ENCODE data around the gene HID1. TPM values are rescaled to one million over a fixed set of nuclear protein-coding genes. Genes with fewer than 3 reads are reported as not detected.

HID1 gene
- total RNA-seq, 1 donor from 2014 or later: 28.5 TPM

DNA sequence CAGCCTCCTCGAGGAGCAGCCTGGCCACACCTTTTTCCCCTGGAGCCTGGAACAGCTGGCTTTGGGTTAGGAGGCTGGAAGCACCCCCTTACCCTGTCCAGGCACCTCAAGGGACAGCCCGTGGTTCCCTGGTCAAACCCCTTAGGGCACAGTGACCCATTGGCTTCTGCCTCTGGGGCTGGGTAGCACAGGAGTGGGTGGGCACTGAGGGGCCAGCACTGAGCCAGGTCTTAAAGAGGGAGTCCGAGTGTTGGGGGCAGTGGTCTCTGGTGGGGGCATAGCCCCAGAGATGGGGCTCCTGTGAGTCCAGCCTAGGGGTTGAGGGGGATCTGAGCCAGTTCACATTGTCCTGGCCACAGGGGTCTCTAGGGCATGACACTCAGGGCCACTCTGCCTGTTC, 21.5 kb downstream of the HID1 start:
- DNase-seq (ENCODE audit: low read depth): no peak
- Histone ChIP-seq H3K27me3 (ENCODE audit: control insufficient read depth, insufficient read depth, low read length) (peaks cover 29% of the 10 kb centered on the region), H3K36me3 (ENCODE audit: control insufficient read depth, insufficient read depth, low read length) (no peaks in the 10 kb centered on the region), H3K4me3 (ENCODE audit: low read depth, low read length) (no peak overlapping the region)
- TF ChIP-seq CTCF (IDR thresholded peaks at IDR 0.05; ENCODE audit: insufficient read depth, low read length, poor library complexity, severe bottlenecking): no peak

- no peak for DNase-seq (ENCODE audit: low read depth)
- H3K4me3 ChIP-seq (ENCODE audit: low read depth, low read length): no peak overlapping the region
- peaks cover 29% of the 10 kb centered on the region for H3K27me3 ChIP-seq (ENCODE audit: control insufficient read depth, insufficient read depth, low read length)
- no peaks in the 10 kb centered on the region for H3K36me3 ChIP-seq (ENCODE audit: control insufficient read depth, insufficient read depth, low read length)
- TF ChIP-seq CTCF (IDR thresholded peaks at IDR 0.05; ENCODE audit: insufficient read depth, low read length, poor library complexity, severe bottlenecking): no peak
Measured at GRCh38 chr17:74950207-74950606, 22.4 kb downstream of the HID1 start.

DNA sequence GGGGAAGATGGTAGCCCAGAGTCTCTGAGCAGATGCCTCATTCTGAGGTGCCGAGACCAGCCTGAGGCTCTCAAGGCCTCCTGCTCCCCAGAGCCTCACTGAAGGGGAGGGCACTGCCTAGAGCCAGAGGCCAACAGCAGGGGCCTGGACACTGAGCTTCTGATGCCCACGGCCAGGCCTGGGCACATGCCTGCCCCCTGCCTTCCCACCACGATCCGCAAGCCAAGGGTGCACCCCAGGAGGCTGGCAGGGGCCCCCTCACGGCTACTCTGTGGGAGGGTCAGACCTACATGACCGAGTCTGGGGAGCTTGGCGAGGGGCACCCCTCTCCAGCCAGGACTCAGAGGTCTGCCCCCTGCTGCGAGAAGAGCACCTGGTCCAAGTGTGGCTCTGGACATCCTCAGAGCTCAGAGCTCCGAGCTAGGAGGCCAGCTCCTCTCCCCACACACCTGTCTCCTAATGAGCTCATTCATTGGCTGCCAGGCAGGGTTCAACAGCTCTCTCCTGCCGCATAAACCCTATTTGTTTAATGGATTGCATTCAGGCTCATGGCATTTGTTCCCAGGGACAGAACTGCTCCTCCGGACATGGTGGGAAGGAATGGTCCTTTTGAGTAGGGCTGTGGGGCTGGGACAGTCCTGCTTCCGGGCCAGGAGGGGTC, 23.0 kb downstream of the HID1 start:
- Histone ChIP-seq H3K27me3 (ENCODE audit: control insufficient read depth, insufficient read depth, low read length) (peaks cover 29% of the 10 kb centered on the region), H3K4me3 (ENCODE audit: low read depth, low read length) (no peak overlapping the region), H3K36me3 (ENCODE audit: control insufficient read depth, insufficient read depth, low read length) (no peaks in the 10 kb centered on the region)
- TF ChIP-seq CTCF (IDR thresholded peaks at IDR 0.05; ENCODE audit: insufficient read depth, low read length, poor library complexity, severe bottlenecking): no peak
- DNase-seq (ENCODE audit: low read depth): no peak

DNA sequence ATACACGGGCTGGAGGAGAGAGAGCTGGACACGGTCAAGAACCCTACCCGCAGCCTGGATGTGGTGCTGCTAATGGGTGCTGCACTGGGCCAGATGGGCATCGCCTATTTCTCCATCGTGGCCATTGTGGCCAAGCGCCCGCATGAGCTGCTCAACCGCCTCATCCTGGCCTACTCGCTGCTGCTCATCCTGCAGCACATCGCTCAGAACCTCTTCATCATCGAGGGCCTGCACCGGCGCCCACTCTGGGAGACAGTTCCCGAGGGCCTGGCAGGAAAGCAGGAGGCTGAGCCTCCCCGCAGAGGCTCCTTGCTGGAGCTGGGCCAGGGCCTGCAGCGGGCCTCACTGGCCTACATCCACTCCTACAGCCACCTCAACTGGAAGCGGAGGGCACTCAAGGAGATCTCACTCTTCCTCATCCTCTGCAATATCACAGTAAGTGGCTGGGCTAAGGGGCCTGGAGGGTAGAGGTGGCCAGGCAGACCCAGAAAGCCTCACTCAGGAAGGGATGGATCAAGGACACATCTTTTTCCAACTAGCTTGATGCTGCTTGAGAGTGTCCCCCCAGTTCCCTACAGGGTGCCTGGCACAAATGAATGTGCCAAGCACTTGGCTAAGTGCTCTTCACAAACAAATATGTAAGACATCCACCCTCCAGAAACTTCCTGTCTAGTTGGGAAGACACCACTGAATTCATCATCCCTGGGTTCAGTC, 25.4 kb downstream of the HID1 start:
- DNase-seq (ENCODE audit: low read depth): no peak
- no peak for TF ChIP-seq CTCF (IDR thresholded peaks at IDR 0.05; ENCODE audit: insufficient read depth, low read length, poor library complexity, severe bottlenecking)
- Histone ChIP-seq H3K27me3 (ENCODE audit: control insufficient read depth, insufficient read depth, low read length) (peaks cover 32% of the 10 kb centered on the region), H3K36me3 (ENCODE audit: control insufficient read depth, insufficient read depth, low read length) (no peaks in the 10 kb centered on the region), H3K4me3 (ENCODE audit: low read depth, low read length) (no peak overlapping the region)

DNA sequence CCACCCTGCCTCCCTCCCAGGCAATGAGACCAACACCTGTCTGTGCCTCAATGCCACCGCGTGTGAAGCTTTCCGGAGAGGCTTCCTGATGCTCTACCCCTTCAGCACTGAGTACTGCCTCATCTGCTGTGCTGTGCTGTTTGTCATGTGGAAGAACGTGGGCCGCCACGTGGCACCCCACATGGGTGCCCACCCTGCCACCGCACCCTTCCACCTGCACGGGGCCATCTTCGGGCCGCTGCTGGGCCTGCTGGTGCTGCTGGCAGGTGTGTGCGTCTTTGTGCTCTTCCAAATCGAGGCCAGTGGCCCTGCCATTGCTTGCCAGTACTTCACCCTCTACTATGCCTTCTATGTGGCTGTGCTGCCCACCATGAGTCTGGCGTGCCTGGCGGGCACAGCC, 25.9 kb downstream of the HID1 start:
- peaks cover 36% of the 10 kb centered on the region for H3K27me3 ChIP-seq (ENCODE audit: control insufficient read depth, insufficient read depth, low read length)
- no peak for TF ChIP-seq CTCF (IDR thresholded peaks at IDR 0.05; ENCODE audit: insufficient read depth, low read length, poor library complexity, severe bottlenecking)
- DNase-seq (ENCODE audit: low read depth): no peak
- no peaks in the 10 kb centered on the region for H3K36me3 ChIP-seq (ENCODE audit: control insufficient read depth, insufficient read depth, low read length)
- H3K4me3 ChIP-seq (ENCODE audit: low read depth, low read length): no peak overlapping the region
